Urothelium cell line (cell line): ENCODE results near the gene TPSAB1.

Experiments
- DNase-seq: peaks from one replicate; pipeline ENCODE4 v3.0.0; 2011; ENCODE audit warnings: low spot score, mixed read lengths
- FAIRE-seq: peaks from 2 replicates; lab custom pipeline; 2011; peaks lifted over from hg19 to GRCh38; lab: Jason Lieb, UNC

The TPSAB1 gene

GRCh38 chr16:1209081-1209480 lies 31.4 kb upstream of the TPSAB1 start:
- FAIRE-seq, result no peak
- DNase-seq, result no peak

- FAIRE-seq (no peak), DNase-seq (no peak)
Observed at GRCh38 chr16:1210461-1210860, 30.0 kb upstream of the TPSAB1 start.

- FAIRE-seq (no peak), DNase-seq (no peak)
Observed at GRCh38 chr16:1211451-1212268, 28.8 kb upstream of the TPSAB1 start.

- no peak for DNase-seq
- FAIRE-seq, result no peak
Observed at GRCh38 chr16:1212616-1213194, 27.8 kb upstream of the TPSAB1 start.

GRCh38 chr16:1213231-1213630 lies 27.3 kb upstream of the TPSAB1 start:
- no peak for FAIRE-seq
- no peak for DNase-seq

GRCh38 chr16:1213796-1214372 lies 26.6 kb upstream of the TPSAB1 start:
- no peak for FAIRE-seq
- DNase-seq, result no peak

GRCh38 chr16:1214719-1215118 lies 25.8 kb upstream of the TPSAB1 start:
- DNase-seq (no peak), FAIRE-seq (no peak)

GRCh38 chr16:1215574-1216295 lies 24.8 kb upstream of the TPSAB1 start:
- FAIRE-seq (no peak), DNase-seq (no peak)

GRCh38 chr16:1216296-1216619 lies 24.2 kb upstream of the TPSAB1 start:
- FAIRE-seq (no peak), DNase-seq (no peak)

- no peak for DNase-seq
- no peak for FAIRE-seq
Observed at GRCh38 chr16:1216681-1217400, 23.7 kb upstream of the TPSAB1 start.

- no peak for FAIRE-seq
- no peak for DNase-seq
Observed at GRCh38 chr16:1217526-1217925, 23.0 kb upstream of the TPSAB1 start.

GRCh38 chr16:1218061-1218929 lies 22.2 kb upstream of the TPSAB1 start:
- FAIRE-seq (peak; percentile 13), DNase-seq (no peak)

GRCh38 chr16:1218930-1219611 lies 21.4 kb upstream of the TPSAB1 start:
- FAIRE-seq (no peak), DNase-seq (no peak)

- no peak for FAIRE-seq
- no peak for DNase-seq
Observed at GRCh38 chr16:1220098-1220728, 20.3 kb upstream of the TPSAB1 start.

- no peak for FAIRE-seq
- DNase-seq, result no peak
Observed at GRCh38 chr16:1220841-1221627, 19.5 kb upstream of the TPSAB1 start.

- no peak for FAIRE-seq
- no peak for DNase-seq
Observed at GRCh38 chr16:1221628-1222552, 18.6 kb upstream of the TPSAB1 start.
